Effector memory CD4-positive, alpha-beta T cell (primary cell): ENCODE data around the gene AATK.

Experiments used
- DNase-seq, 3 donors: peaks; one replicate each; pipeline ENCODE4 v3.0.0-alpha.2; 2020
- H3K27ac ChIP-seq: 2 replicates; pipeline ENCODE4 v1.7.0; 2013; ENCODE audit warnings: mild to moderate bottlenecking, low read length, moderate library complexity; ENCODE audit not compliant: insufficient read depth, poor library complexity, severe bottlenecking
- H3K27me3 ChIP-seq: replicated peaks from 2 replicates; pipeline ENCODE4 v1.7.0; 2013; ENCODE audit warnings: mild to moderate bottlenecking, low read length; ENCODE audit not compliant: insufficient read depth, control insufficient read depth, poor library complexity, severe bottlenecking
- H3K36me3 ChIP-seq: 2 replicates; pipeline ENCODE4 v1.7.0; 2013; ENCODE audit warnings: mild to moderate bottlenecking, low read length, moderate library complexity; ENCODE audit not compliant: control insufficient read depth, insufficient read depth
- H3K4me1 ChIP-seq: 2 replicates; pipeline ENCODE4 v1.7.0; 2013; ENCODE audit warnings: low read length, mild to moderate bottlenecking; ENCODE audit not compliant: control insufficient read depth, insufficient read depth, poor library complexity, severe bottlenecking
- H3K4me3 ChIP-seq: 2 replicates; pipeline ENCODE4 v1.7.0; 2013; ENCODE audit warnings: low read length, low read depth, mild to moderate bottlenecking; ENCODE audit not compliant: insufficient read depth, poor library complexity, severe bottlenecking
- H3K9me3 ChIP-seq: 2 replicates; pipeline ENCODE4 v1.7.0; 2013; ENCODE audit warnings: mild to moderate bottlenecking, low read length, moderate library complexity; ENCODE audit not compliant: control insufficient read depth

AATK gene

DNA sequence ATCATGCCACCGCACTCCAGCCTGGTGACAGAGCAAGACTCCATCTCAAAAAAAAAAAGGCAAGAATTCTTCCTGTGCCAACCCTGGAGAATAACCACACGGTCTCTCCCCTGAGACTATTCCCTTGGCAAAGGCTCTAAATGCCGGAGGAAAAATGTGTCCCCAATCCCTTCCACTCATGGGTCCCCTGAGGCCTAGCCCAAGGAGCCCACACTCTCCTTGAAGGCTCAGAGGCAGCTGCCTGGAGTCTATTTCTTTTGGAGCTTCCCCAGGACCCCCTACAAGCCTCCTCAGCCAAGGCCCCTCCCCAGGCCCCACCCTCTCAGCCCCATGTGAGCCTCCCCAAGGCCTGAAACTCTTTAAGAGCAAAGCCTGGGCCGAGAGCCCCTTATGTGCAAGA lies 40.1 kb upstream of the AATK start:
- Histone ChIP-seq H3K36me3 (no peaks in the 10 kb centered on the region), H3K4me3 (no peak overlapping the region), H3K27ac (no peak overlapping the region), H3K4me1 (no peaks in the 10 kb centered on the region), H3K9me3 (no peaks in the 10 kb centered on the region), H3K27me3 (no peaks in the 10 kb centered on the region)
- DNase-seq = no peak

DNA sequence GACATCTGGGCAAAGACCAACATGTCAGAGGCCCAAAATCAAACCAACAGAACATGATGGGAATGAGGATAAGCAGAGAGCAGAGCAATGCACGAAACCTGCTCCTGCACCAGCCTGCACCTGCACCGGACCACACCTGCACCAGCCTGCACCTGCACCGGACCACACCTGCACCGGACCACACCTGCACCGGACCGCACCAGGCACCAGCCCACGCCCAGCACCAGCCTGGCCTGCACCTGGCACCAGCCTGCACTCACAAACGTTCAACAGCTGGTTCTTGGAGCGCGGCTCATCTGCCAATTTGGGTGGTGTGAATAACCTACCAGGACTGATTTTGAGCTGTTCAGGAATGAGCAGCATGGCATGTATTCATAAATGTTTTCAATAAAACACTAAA lies 38.6 kb upstream of the AATK start:
- Histone ChIP-seq H3K36me3 (no peaks in the 10 kb centered on the region), H3K27me3 (no peaks in the 10 kb centered on the region), H3K4me3 (no peak overlapping the region), H3K9me3 (no peaks in the 10 kb centered on the region), H3K4me1 (no peaks in the 10 kb centered on the region), H3K27ac (no peak overlapping the region)
- no peak for DNase-seq

DNA sequence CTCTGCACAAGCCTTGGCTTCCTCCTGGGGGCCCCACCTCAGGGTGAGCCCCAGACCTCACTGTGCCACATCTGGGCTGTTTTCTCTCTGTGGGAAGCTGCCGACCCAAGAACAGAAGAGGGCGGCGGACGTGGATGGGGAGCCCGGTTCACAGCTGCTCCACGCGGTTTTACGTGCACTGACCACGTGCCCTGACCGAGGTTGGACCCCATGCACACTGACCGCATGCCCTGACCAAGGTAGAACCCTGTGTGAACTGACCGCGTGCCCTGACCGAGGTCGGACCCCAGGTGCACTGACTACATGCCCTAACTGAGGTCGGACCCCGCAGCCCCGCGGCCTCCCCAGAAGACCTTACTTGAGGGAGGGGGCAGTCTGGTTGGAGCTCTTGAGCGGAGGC lies 37.1 kb upstream of the AATK start:
- H3K9me3 ChIP-seq = no peaks in the 10 kb centered on the region
- no peak overlapping the region for H3K27ac ChIP-seq
- H3K4me1 ChIP-seq = no peaks in the 10 kb centered on the region
- no peak overlapping the region for H3K4me3 ChIP-seq
- H3K36me3 ChIP-seq = no peaks in the 10 kb centered on the region
- no peak for DNase-seq
- no peaks in the 10 kb centered on the region for H3K27me3 ChIP-seq

DNA sequence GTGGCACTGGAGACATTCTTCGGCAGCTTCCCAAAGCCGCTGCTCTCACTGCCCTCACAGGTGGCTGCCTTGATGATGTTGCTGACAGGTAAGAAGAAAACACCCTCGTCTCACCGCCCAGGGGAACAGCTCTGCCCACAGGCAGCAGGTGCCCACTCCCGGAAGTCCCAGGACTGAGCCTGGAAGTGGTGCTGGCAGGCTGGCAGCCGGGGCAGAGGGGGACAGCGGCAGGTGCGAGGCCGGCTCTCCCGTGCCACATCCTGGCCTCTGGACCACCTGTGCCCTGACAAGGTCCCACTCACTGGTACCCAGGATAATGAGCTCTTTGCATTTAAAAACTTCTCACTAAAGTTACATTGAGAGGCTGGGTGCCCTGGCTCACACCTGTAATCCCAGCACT lies 36.3 kb upstream of the AATK start:
- Histone ChIP-seq H3K36me3 (no peaks in the 10 kb centered on the region), H3K4me1 (no peaks in the 10 kb centered on the region), H3K9me3 (no peaks in the 10 kb centered on the region), H3K4me3 (no peak overlapping the region), H3K27me3 (no peaks in the 10 kb centered on the region), H3K27ac (no peak overlapping the region)
- no peak for DNase-seq

DNA sequence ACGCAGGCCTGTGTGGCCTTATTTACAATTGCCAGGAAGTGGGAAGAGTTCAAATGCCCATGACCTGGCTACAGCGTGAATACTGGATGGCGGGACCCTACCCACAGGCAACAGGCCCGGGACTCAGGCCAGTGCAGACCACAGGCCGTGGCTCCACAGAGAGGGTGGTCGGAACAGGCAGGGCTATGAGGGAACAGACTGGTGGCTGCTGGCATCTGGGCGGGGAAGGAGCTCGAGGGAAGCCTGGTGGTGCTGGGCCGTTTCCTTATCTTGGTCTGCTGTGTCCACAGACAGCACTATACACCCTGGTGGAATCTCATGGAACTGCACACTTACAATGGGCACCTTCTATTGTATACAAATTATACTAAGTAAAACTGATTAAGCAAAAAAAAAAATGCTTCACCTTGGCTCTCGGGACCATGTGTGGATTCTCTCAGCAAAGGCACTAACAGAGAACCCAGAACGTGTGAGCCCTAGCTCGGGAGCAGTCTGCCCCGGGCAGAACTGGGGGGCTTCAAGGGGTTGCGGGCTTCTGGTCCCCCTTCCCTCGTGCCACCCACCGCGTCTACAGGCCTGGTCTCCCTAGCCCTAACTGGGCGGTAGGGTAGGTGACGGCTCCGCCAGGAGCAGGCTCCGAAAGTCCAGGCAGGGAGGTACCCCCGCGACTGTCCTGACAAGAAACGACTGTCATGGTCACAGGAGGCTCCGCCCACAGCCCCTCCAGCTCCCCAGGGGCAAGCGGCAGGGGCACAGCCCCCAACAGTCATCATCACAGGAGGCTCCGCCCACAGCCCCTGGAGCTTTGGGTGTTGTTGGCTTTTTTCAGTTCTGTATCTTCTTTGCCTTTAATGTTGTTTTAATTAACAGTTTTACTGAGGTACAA lies 34.9 kb upstream of the AATK start:
- Histone ChIP-seq H3K27me3 (no peaks in the 10 kb centered on the region), H3K9me3 (no peaks in the 10 kb centered on the region), H3K4me3 (no peak overlapping the region), H3K36me3 (no peaks in the 10 kb centered on the region), H3K4me1 (no peaks in the 10 kb centered on the region), H3K27ac (no peak overlapping the region)
- no peak for DNase-seq

DNA sequence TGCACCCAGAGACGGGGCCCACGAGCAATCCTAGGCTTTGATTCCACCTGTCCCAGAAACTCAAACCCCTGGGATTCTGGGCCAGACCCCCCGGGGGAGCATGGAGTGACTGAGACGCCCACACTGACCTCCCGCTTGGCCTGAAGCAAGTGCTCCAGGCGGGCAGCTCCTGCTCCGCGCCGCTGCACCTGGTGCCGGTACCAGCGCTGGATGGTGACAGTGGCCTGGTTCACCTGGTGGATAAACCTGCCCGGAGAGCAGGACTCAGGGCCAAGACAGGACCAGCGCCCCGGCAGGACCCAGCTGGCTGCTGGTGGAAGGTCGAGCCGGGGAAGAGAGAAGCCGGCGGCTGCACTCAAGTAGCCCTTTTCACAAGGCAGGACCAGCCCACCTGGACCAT lies 34.2 kb upstream of the AATK start:
- DNase-seq = no peak
- Histone ChIP-seq H3K4me3 (no peak overlapping the region), H3K27ac (no peak overlapping the region), H3K36me3 (no peaks in the 10 kb centered on the region), H3K27me3 (no peaks in the 10 kb centered on the region), H3K4me1 (no peaks in the 10 kb centered on the region), H3K9me3 (no peaks in the 10 kb centered on the region)

DNA sequence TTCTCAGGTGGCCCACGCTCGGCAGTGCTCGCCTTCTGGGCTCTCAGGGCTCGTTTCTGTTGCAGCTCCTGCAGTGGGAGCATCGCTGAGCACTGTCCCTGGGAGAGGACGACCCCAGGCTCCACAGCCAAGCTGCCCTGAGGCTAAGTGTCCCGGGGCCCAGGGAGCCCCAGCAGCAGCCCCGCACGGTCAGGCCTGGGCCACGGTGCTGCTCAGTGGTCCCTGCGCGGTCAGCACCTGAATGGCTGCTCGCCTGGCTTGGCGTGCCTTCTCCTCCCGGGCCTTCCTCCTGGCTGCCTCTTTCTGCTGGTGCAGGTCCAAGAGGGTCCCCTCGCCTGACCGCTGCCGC lies 33.4 kb upstream of the AATK start:
- H3K4me1 ChIP-seq = no peaks in the 10 kb centered on the region
- no peak for DNase-seq
- no peaks in the 10 kb centered on the region for H3K36me3 ChIP-seq
- H3K9me3 ChIP-seq = no peaks in the 10 kb centered on the region
- no peaks in the 10 kb centered on the region for H3K27me3 ChIP-seq
- H3K4me3 ChIP-seq = no peak overlapping the region
- no peak overlapping the region for H3K27ac ChIP-seq

DNA sequence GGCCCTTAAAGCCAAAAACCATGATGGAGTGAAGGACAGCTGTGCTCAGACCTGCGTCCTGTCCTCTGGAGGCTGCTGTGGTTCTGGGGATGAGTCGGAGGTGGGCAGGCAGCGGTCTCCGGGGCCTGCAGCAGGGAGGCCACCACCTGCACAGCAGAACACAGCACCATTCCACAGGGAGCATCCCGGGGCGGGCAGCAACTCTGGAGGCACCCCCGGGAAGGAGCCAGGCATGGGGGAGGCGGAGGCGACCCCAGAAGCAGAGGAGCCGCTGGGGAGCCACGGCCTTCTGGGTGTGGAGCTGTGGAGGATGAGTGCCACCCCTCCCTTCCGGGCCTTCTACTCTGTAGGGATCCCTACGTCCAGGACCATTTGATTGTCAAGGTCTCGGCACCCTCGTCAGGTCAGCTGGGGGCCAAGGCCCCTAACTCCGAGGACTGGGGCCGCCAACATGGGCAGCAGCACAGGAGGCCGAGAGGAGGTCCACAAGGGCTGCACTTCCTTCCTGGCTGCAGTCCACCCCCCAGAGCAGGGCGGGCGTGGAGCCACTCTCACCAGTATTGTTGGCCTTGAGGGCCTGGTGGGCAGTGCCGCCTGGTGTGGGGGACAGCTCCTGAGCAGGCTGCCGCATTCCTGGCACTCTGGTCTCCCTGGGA lies 32.9 kb upstream of the AATK start:
- no peak for DNase-seq
- no peaks in the 10 kb centered on the region for H3K4me1 ChIP-seq
- H3K27ac ChIP-seq = no peak overlapping the region
- H3K36me3 ChIP-seq = no peaks in the 10 kb centered on the region
- H3K27me3 ChIP-seq = no peaks in the 10 kb centered on the region
- H3K9me3 ChIP-seq = no peaks in the 10 kb centered on the region
- H3K4me3 ChIP-seq = no peak overlapping the region

DNA sequence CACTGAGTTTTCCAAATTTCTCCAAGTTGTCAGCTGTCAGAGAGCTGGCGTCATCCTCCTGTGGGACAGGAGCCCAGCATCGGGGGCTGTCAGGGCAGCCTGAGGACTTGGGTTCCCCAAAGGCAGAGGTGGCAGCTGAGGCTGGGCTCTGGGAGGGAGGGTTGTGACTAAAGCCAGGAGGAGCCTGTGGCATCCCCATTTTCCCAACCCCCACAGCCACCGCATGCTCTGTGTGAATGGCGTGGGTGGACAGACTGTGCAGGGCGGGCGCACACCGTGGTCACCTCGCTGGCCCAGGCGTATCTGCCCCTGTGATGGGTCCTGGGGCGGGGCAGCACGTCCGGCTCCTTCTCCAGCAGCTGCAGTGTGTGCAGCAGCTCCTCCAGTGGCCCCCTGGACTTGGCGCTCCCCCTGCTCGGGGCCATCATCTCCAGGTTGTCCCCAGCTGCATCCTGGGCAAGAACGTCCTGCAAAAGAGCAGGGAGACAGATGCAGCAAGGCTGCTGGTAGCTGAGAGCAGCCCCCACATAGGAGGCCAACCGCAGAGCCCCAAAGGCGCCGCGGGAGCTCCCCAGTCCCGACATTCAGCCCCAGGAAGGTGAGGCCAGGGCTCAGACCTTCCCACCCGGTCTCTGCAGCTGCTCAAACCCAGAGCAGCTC lies 31.9 kb upstream of the AATK start:
- Histone ChIP-seq H3K27me3 (no peaks in the 10 kb centered on the region), H3K9me3 (no peaks in the 10 kb centered on the region), H3K4me1 (no peaks in the 10 kb centered on the region), H3K27ac (no peak overlapping the region), H3K36me3 (no peaks in the 10 kb centered on the region), H3K4me3 (no peak overlapping the region)
- DNase-seq = no peak

DNA sequence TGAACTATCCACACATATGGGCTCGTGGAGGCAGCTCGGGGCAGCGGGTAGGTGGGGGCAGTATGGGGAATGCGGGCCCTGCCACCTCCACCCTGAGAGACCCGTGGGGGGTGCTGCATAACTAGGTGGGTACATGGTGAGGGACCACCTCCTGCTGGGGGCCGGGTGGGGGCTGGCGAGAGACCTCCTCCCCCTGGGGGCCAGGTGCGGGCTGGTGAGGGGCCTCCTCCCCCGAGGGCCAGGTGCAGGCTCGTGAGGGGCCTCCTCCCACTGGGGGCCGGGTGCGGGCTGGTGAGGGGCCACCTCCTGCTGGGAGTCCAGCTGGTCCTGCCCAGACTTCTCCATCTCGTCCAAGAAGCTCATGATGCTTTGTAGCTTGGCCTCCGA lies 31.4 kb upstream of the AATK start:
- Histone ChIP-seq H3K36me3 (no peaks in the 10 kb centered on the region), H3K27ac (no peak overlapping the region), H3K27me3 (no peaks in the 10 kb centered on the region), H3K4me3 (no peak overlapping the region), H3K9me3 (no peaks in the 10 kb centered on the region), H3K4me1 (no peaks in the 10 kb centered on the region)
- no peak for DNase-seq
